ENCODE data around the gene DPF1. TPM values are rescaled to one million over a fixed set of nuclear protein-coding genes. Genes with fewer than 3 reads are reported as not detected.

Gene DPF1
- total RNA-seq, 2 experiments from 2014 or later: not detected

GRCh38 chr19:38204728-38205127 is 19.3 kb downstream of the DPF1 start:
- Mint-ChIP-seq H3K4me3 (no peak overlapping the region), H3K27ac (no peak overlapping the region), H3K4me1 (ENCODE audit: low read depth) (peaks cover 2% of the 10 kb centered on the region), H3K36me3 (ENCODE audit: low read depth) (peaks cover 38% of the 10 kb centered on the region), H3K9me3 (no peaks in the 10 kb centered on the region), H3K27me3 (peaks cover 14% of the 10 kb centered on the region)
- Histone ChIP-seq H3K4me3 (ENCODE audit: low read length) (no peak overlapping the region), H3K4me1 (ENCODE audit: insufficient read depth, low read length) (no peaks in the 10 kb centered on the region), H3K9me3 (ENCODE audit: control insufficient read depth in 1 of 2, insufficient read depth in 1 of 2, low read length in 2 of 2) (peaks cover 0 to 7% of the 10 kb centered on the region in 2 experiments), H3K36me3 (ENCODE audit: insufficient read depth, low read length) (peaks cover 6% of the 10 kb centered on the region), H3K27ac (ENCODE audit: low read depth in 1 of 2, low read length in 2 of 2) (no peak overlapping the region), H3K27me3 (ENCODE audit: control insufficient read depth in 1 of 2, insufficient read depth in 2 of 2, low read length in 2 of 2) (peaks cover 11 to 18% of the 10 kb centered on the region in 2 experiments)
- ATAC-seq (ENCODE audit: poor library complexity) (no peak), DNase-seq (no peak)
- TF ChIP-seq, protein P1, sequence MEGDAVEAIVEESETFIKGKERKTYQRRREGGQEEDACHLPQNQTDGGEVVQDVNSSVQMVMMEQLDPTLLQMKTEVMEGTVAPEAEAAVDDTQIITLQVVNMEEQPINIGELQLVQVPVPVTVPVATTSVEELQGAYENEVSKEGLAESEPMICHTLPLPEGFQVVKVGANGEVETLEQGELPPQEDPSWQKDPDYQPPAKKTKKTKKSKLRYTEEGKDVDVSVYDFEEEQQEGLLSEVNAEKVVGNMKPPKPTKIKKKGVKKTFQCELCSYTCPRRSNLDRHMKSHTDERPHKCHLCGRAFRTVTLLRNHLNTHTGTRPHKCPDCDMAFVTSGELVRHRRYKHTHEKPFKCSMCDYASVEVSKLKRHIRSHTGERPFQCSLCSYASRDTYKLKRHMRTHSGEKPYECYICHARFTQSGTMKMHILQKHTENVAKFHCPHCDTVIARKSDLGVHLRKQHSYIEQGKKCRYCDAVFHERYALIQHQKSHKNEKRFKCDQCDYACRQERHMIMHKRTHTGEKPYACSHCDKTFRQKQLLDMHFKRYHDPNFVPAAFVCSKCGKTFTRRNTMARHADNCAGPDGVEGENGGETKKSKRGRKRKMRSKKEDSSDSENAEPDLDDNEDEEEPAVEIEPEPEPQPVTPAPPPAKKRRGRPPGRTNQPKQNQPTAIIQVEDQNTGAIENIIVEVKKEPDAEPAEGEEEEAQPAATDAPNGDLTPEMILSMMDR (IDR thresholded peaks at IDR 0.05): no peak
- POLR2A ChIA-PET: no interaction called here
- CTCF ChIA-PET: no interaction called here
- intact Hi-C loops (cut with DNase I, micrococcal nuclease): no loop called here

DNA sequence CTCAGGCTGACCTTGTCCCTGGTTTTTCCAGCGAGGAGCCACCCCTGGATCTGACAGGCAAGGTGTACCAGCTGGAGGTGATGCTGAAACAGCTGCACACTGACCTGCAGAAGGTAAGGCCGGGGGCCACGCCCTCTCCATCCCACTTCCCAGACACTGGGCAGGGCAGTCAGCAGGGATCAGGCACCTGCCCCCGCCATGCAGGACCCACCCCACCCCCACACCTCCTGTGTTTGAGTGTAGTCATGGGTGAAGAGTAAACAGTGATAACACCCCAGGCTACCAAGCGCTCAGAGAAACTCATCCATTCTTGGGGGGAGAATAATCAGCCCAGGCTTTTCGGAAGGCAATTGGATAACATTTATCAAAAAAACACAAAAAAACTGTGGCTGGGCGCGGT is 19.9 kb downstream of the DPF1 start:
- Mint-ChIP-seq H3K27me3 (peaks cover 8% of the 10 kb centered on the region), H3K4me3 (no peak overlapping the region), H3K9me3 (no peaks in the 10 kb centered on the region), H3K27ac (no peak overlapping the region), H3K4me1 (ENCODE audit: low read depth) (no peaks in the 10 kb centered on the region), H3K36me3 (ENCODE audit: low read depth) (peaks cover 37% of the 10 kb centered on the region)
- TF ChIP-seq, protein P1 (IDR thresholded peaks at IDR 0.05): no peak
- H3K27ac ChIP-seq (ENCODE audit: low read depth in 1 of 2, low read length in 2 of 2): no peak overlapping the region
- H3K27me3 ChIP-seq (ENCODE audit: control insufficient read depth in 1 of 2, insufficient read depth in 2 of 2, low read length in 2 of 2): peaks cover 4 to 12% of the 10 kb centered on the region in 2 experiments
- peaks cover 6% of the 10 kb centered on the region for H3K36me3 ChIP-seq (ENCODE audit: insufficient read depth, low read length)
- DNase-seq: no peak
- H3K4me3 ChIP-seq (ENCODE audit: low read length): no peak overlapping the region
- intact Hi-C loops (cut with DNase I, micrococcal nuclease): no loop called here
- peaks cover 0 to 7% of the 10 kb centered on the region in 2 experiments for H3K9me3 ChIP-seq (ENCODE audit: control insufficient read depth in 1 of 2, insufficient read depth in 1 of 2, low read length in 2 of 2)
- no peak for ATAC-seq (ENCODE audit: poor library complexity)
- CTCF ChIA-PET: no interaction called here
- POLR2A ChIA-PET: no interaction called here
- H3K4me1 ChIP-seq (ENCODE audit: insufficient read depth, low read length): no peaks in the 10 kb centered on the region

- Mint-ChIP-seq H3K4me1 (ENCODE audit: low read depth) (no peaks in the 10 kb centered on the region), H3K9me3 (no peaks in the 10 kb centered on the region), H3K27ac (no peak overlapping the region), H3K4me3 (no peak overlapping the region), H3K36me3 (ENCODE audit: low read depth) (peaks cover 34% of the 10 kb centered on the region), H3K27me3 (peaks cover 4% of the 10 kb centered on the region)
- Histone ChIP-seq H3K4me1 (ENCODE audit: insufficient read depth, low read length) (no peaks in the 10 kb centered on the region), H3K9me3 (ENCODE audit: control insufficient read depth in 1 of 2, insufficient read depth in 1 of 2, low read length in 2 of 2) (peaks cover 0 to 7% of the 10 kb centered on the region in 2 experiments), H3K4me3 (ENCODE audit: low read length) (no peak overlapping the region), H3K27ac (ENCODE audit: low read depth in 1 of 2, low read length in 2 of 2) (no peak overlapping the region), H3K36me3 (ENCODE audit: insufficient read depth, low read length) (peaks cover 6% of the 10 kb centered on the region), H3K27me3 (ENCODE audit: control insufficient read depth in 1 of 2, insufficient read depth in 2 of 2, low read length in 2 of 2) (peaks cover 0 to 3% of the 10 kb centered on the region in 2 experiments)
- ChIA-PET POLR2A (no interaction called here), CTCF (no interaction called here)
- intact Hi-C loops (cut with DNase I, micrococcal nuclease): no loop called here
- ATAC-seq (ENCODE audit: poor library complexity) (no peak), DNase-seq (no peak)
- TF ChIP-seq, protein P1 (IDR thresholded peaks at IDR 0.05): no peak
These were observed 20.8 kb downstream of the DPF1 start for GRCh38 chr19:38203197-38203596.
